Measurements from ENCODE around the gene F3. TPM values are rescaled to one million over a fixed set of nuclear protein-coding genes. Genes with fewer than 3 reads are reported as not detected.

F3 gene
- polyA plus RNA-seq, 2 of the 4 experiments (the other 2 are of a cell fraction) = 3.2 to 4.4 TPM

DNA sequence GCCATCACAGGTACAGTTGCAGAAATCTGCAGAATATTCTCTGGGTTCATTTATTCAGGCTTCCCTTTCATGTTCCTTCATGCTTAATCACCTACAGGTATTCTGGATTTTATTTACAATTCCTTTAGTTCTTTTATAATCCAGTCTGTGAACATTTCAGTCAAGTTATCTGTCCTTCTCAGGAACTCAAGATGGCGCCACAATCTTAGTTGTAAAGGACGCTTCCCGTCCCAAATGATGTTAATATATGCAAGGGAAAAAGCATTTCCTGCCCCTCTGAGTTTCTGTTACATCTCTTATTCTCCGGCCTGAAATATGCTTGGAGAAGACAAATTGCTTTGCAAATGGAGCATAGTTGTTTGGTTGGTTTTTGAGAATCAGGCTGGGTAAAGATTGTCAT, 19.3 kb downstream of the F3 start (continued):
- TF ChIP-seq FOSL2 (IDR thresholded peaks at IDR 0.05) (no peak), FOSL2 (CRISPR knock-in tag; IDR thresholded peaks at IDR 0.05) (no peak), RAD21 (conservative IDR thresholded peaks at IDR 0.05 in 1 of 2, IDR thresholded peaks at IDR 0.05 in 1 of 2) (peak; percentile 64 to 65), RCOR1 (IDR thresholded peaks at IDR 0.05; ENCODE audit: low read depth, low read length) (no peak), NPAS2 (CRISPR knock-in tag; IDR thresholded peaks at IDR 0.05; ENCODE audit: borderline replicate concordance) (no peak), HOXA7 (CRISPR knock-in tag; IDR thresholded peaks at IDR 0.05) (no peak), ZNF302 (CRISPR knock-in tag; IDR thresholded peaks at IDR 0.05) (no peak), POLR2A (IDR thresholded peaks at IDR 0.05; ENCODE audit: low read length) (no peak), EHF (CRISPR knock-in tag; IDR thresholded peaks at IDR 0.05) (no peak), SMC3 (IDR thresholded peaks at IDR 0.05) (peak; percentile 56), MAFK (IDR thresholded peaks at IDR 0.05; ENCODE audit: partially characterized antibody) (no peak), TFCP2L1 (CRISPR knock-in tag; IDR thresholded peaks at IDR 0.05) (no peak), PHF8 (IDR thresholded peaks at IDR 0.05; ENCODE audit: borderline replicate concordance, low read depth) (no peak)

DNA sequence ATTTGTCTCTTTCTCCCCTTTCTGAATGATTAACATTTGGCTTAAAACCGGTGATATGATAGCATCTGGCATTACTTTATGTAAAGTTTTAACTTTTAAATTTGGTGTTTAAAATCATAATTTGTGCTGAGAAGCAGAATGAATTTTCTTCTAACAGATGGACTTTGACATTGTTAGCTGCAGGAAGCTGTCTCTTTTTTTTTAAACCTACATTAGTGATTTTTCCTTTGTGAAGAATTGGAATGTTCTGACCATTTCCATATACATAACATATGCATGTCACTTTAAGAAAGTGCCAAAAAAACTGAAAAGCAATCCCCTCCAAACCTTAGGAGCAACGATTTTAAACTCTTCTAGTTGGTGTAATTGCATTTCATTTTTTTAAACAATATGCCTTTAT, 22.2 kb downstream of the F3 start:
- H3K4me1 ChIP-seq = 0 out of 3 replicates have a peak, but pooled peaks cover 2% of the 10 kb centered on the region
- H3K9me3 ChIP-seq = no peaks in the 10 kb centered on the region
- H3K4me3 ChIP-seq = no peak overlapping the region
- H3K4me2 ChIP-seq = no peak overlapping the region
- ATAC-seq = no peak
- 44% methylated on average over 2 of the region's 2 CpGs for WGBS (ENCODE audit: missing lambda C conversion rate)
- no peak for TF ChIP-seq FOSL2 (IDR thresholded peaks at IDR 0.05)
- TF ChIP-seq FOSL2 (CRISPR knock-in tag; IDR thresholded peaks at IDR 0.05) = no peak
- no peak for FAIRE-seq
- ChIA-PET POLR2A (no interaction called here), CTCF (interaction anchor here (1.0 to 7.0 kb wide), 2 partner anchors 218 to 286 kb away, joined by 4 to 75 read pairs; no protein-coding TSS in a partner anchor)
- no peak overlapping the region for H3K27ac ChIP-seq
- DNase-seq (ENCODE audit: low read depth in 1 of 2, low spot score in 1 of 2) = no peak

DNA sequence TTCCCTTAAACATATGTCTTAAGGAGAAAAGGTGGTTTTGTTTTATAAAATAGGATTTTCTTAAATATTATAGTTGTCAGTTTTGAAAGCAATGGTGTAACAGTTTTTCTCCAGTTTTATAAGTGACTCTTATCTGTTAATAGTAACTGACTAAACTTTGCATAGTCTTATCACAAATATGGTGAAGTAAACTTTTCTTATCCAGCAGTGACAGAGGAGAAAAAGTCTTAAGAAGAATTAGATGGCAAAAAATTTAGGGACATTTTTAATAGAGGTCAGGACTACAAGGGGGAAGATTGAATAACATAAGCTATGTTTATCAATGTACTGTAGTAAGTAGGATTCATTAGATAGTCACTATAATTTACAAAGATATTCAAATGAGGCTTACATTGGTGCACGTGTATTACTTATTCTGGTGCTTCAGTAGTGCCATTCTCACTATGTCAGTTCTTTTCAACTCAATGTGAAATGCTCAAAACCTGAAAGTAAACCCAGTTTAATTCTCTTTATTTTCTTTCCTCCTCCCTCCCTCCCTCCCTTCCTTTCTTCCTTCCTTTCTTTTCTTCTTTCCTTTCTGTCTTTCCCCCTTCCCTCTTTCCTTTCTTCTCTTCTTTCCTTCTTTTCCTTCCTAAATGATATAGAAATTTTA, 26.1 kb downstream of the F3 start:
- Histone ChIP-seq H3K4me3 (no peak overlapping the region), H3K4me1 (0 out of 3 replicates have a peak, but pooled peaks cover 4% of the 10 kb centered on the region), H3K9me3 (no peaks in the 10 kb centered on the region), H3K27ac (no peak overlapping the region), H3K4me2 (no peak overlapping the region)
- FAIRE-seq = no peak
- 96% methylated on average over 1 of the region's 1 CpG for WGBS (ENCODE audit: missing lambda C conversion rate)
- TF ChIP-seq FOSL2 (IDR thresholded peaks at IDR 0.05) = no peak
- no peak for TF ChIP-seq FOSL2 (CRISPR knock-in tag; IDR thresholded peaks at IDR 0.05)
- TF ChIP-seq MYC (IDR thresholded peaks at IDR 0.05; ENCODE audit: borderline replicate concordance, low read length) = no peak
- no peak for TF ChIP-seq CBX8 (IDR thresholded peaks at IDR 0.05)
- no peak for TF ChIP-seq MAFK (IDR thresholded peaks at IDR 0.05; ENCODE audit: partially characterized antibody)
- no peak for TF ChIP-seq MAZ (IDR thresholded peaks at IDR 0.05; ENCODE audit: borderline replicate concordance, low read depth, low read length)
- TF ChIP-seq KDM5A (IDR thresholded peaks at IDR 0.05) = no peak
- TF ChIP-seq, protein P1, sequence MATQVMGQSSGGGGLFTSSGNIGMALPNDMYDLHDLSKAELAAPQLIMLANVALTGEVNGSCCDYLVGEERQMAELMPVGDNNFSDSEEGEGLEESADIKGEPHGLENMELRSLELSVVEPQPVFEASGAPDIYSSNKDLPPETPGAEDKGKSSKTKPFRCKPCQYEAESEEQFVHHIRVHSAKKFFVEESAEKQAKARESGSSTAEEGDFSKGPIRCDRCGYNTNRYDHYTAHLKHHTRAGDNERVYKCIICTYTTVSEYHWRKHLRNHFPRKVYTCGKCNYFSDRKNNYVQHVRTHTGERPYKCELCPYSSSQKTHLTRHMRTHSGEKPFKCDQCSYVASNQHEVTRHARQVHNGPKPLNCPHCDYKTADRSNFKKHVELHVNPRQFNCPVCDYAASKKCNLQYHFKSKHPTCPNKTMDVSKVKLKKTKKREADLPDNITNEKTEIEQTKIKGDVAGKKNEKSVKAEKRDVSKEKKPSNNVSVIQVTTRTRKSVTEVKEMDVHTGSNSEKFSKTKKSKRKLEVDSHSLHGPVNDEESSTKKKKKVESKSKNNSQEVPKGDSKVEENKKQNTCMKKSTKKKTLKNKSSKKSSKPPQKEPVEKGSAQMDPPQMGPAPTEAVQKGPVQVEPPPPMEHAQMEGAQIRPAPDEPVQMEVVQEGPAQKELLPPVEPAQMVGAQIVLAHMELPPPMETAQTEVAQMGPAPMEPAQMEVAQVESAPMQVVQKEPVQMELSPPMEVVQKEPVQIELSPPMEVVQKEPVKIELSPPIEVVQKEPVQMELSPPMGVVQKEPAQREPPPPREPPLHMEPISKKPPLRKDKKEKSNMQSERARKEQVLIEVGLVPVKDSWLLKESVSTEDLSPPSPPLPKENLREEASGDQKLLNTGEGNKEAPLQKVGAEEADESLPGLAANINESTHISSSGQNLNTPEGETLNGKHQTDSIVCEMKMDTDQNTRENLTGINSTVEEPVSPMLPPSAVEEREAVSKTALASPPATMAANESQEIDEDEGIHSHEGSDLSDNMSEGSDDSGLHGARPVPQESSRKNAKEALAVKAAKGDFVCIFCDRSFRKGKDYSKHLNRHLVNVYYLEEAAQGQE (IDR thresholded peaks at IDR 0.05) = no peak
- no peak for TF ChIP-seq NFE2L2 (conservative IDR thresholded peaks at IDR 0.05; ENCODE audit: low read length)
- TF ChIP-seq KDM1A (IDR thresholded peaks at IDR 0.05; ENCODE audit: low read depth) = no peak
- ChIA-PET POLR2A (no interaction called here), CTCF (interaction anchor here (0.9 to 6.0 kb wide), 3 partner anchors 16 to 289 kb away, joined by 3 to 73 read pairs (median 4); no protein-coding TSS in a partner anchor)
- no peak for ATAC-seq
- no peak for DNase-seq (ENCODE audit: low read depth in 1 of 2, low spot score in 1 of 2)
